NCI-H82 (cell line): ENCODE results near the gene MAD1L1.

Experiments used
- DNase-seq: peaks from one replicate; lab custom pipeline; 2025; lab: John Stamatoyannopoulos, UW

MAD1L1 gene

GRCh38 chr7:2140216-2141020 lies 92.3 kb downstream of the MAD1L1 start:
- no peak for DNase-seq

DNA sequence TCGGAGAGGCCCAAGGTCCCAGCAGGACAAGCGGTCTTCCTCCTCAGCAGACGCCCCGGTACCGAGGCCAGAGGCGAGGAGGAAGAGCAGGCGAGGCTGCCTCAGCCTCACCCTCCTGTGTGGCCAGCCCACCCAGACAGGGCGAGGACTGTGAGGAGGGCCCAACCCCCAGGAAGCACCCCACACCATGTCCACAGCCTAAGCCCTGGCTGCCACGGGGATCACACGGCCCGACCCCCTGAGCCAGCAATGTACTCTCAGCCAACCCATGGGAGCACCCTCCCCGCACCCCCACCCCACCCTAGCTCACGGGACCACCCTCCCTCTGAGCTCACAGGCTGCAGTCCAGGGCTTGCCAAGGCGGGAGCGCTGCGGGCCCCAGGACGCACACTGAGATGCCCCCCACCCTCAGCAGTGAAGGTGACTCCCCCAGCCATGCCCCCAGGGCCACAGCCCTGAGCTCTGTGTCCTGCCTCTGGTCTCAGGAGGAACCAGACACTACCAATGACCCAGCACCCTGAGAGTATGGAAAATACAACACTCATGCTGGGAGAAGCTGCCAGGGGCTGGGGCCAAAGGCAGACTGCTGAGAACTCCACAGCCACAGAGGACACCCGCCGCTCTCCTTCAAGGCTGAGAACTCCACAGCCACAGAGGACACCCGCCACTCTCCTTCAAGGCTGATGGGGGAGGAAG lies 93.6 kb downstream of the MAD1L1 start:
- DNase-seq: no peak

- no peak for DNase-seq
Measured at GRCh38 chr7:2138146-2138765, 94.5 kb downstream of the MAD1L1 start.

DNA sequence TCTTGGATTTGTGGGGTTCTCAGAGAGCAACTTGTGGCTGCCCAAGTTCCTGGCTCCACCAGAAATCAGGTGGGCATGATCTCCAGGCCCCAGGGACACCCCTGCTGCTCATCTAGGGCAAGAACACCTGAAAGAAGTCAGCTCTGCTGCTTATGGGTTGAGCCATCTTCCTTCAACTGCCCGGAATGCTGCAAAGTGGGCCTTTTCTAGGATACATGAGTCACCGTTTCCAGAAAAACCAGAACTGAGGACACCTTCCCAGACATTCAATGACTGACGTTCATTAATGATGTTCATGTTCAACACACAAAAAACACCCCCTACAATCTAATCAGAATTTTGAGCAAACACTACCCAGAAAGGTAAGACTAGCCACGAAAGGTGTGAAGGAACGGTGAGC lies 98.0 kb downstream of the MAD1L1 start:
- DNase-seq: no peak

DNA sequence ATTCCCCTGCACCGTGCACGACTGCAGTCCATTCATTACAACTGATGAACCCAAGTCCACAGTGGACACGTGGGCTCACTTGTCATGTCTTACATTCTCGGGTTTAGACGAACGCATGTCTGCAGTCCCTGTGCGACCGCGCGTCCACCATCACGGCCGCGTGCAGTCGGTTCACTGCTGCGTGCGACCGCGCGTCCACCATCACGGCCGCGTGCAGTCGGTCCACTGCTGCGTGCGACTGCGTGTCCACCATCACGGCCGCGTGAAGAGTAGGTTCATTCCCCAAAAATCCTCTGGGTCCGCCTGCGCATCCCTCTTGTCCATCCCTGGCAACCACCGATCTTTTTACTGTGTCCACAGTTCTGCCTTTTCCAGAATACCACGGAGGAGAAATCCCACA lies 100.5 kb downstream of the MAD1L1 start:
- DNase-seq: no peak

- DNase-seq: no peak
Measured at GRCh38 chr7:2131800-2132199, 100.9 kb downstream of the MAD1L1 start.

DNA sequence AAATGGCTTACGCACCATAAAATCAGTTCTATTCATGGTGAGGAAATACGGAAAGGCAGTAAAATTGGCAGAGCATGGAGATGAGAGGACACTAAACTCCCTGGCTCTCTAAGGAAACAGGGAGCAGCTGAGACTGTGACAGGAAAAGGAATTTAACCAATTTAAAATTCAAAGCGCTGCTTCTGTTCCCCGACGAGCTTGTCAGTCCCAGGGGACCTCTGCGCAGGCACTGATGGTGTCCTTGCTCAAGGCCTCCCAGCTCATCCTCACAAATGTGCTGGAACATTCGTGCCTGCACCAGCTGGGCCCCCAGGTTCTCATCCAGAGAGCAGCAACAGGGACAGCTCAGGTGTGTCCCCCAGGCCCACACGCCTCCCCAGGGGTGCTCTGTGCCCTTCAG lies 101.4 kb downstream of the MAD1L1 start:
- DNase-seq: no peak

DNA sequence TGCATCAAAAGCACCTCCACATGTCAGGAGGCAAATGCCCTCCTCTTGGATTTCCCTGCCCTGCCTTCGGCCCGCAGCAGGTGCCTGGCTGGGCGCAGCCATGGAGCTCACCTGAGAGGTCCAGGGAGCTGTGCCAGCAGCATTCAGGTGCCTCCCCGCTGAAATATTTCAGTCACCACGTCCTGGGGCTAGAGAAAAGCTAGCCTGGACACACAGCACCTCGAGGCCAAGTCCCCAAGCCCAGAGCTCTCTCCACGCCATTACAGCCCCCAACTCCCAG lies 102.7 kb downstream of the MAD1L1 start:
- DNase-seq: no peak

DNA sequence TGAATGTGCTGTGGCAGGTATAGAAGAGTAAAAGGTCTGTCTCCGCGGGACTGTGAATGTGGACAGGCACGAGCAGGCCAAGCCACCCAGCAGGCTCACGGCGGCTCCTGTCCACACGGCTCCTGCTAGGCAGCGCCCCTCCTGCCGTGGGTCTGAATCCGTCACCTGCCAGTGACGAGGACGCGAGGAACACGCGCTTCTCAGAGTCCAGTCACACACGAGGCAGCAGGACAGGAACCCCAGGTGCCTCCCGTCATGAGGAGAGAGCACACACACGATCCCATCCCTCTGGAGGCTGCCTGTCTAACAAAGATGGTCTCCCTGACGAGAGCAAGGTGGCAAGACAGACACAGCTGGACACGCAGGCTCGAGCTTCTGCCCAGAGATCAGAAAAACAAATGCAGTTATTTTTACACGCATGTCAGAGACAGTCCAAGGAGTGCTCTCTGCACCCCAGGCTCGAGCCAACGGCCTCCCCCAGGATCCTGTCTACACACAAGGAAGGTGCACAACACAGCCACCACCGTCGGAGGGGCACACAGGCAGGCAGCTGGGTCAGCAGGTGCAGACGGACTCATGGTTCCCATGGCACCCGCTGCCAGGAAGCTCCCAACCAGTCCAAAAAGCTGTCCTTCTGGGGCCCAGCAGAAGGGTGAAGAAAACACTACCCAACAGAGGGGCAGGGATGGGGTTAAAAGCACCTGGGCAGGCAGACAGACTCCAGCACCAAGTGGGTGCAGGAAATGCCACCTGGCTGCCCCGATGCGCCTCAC lies 103.2 kb downstream of the MAD1L1 start:
- no peak for DNase-seq

DNA sequence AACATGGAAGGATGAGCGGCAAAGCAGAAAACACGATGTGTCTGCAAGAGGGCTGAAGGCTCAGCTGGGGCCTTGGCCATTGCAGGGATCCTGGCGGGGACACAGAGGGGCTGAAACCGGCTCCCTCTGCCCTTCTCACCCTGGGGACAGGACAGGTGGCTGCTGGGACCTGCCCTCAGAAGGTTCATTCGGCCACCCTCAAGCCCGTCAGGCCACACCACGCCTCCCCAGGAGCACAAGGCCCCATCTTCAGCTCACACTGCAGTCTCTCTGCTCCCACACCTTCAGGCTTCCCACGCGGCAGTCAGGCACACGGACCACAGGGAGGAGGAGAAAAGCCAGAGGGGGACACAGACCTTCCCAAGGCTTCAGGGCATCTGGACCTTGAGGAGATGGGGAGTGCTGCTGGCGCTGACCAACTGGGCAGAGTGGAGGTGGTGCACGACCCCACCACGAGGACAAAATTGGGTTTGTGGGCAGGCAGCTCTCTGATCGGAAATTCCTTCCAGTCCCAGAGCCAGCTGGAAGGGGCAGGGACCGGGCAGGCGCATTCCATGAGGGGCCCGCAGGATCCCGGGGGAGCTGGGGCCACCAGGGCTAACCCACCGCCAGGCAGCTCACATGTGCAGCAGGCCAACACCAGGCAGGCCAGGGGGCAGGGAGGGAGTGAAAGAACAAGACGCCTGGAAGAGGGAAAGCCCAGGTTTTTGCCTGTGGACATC lies 104.0 kb downstream of the MAD1L1 start:
- no peak for DNase-seq

DNA sequence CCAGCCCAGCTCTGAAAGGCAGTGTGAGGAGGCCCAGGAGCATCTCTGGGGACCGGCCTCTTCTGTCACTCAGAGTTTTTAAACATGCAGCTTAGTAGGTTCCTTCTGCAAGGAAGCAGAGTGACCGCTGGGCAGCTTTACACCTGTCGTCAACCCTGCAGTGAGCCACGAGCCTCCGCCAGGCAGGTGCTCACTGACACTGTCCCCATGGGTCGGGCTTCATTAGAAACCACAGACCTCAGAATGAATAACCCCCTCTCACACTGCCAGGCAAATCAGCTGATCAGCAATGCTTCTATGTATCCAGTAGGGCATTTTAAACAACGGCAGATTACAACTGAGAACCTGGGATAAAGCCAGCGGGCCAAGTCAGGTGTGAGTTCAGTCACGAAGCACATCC lies 106.1 kb downstream of the MAD1L1 start:
- DNase-seq: no peak

DNA sequence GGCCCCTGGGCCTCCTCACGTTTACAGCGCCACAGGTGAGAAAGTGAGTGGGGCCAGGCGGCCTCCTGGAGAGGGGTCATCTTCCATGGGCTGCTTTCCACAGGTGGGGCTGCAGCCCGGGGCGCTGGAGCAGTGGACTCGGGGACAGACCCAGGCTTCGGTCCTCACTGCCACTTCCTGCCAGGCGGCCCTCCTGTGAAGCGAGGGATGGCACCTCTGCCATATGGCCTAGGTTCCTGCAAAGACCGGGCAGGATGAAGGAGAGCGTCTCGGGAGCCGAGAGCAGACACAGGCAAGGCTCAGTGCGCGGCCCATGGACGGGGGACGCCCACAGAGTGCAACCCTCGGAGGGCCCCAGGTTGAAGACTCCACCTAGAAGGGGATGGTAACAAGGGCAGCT lies 106.8 kb downstream of the MAD1L1 start:
- DNase-seq: no peak

DNA sequence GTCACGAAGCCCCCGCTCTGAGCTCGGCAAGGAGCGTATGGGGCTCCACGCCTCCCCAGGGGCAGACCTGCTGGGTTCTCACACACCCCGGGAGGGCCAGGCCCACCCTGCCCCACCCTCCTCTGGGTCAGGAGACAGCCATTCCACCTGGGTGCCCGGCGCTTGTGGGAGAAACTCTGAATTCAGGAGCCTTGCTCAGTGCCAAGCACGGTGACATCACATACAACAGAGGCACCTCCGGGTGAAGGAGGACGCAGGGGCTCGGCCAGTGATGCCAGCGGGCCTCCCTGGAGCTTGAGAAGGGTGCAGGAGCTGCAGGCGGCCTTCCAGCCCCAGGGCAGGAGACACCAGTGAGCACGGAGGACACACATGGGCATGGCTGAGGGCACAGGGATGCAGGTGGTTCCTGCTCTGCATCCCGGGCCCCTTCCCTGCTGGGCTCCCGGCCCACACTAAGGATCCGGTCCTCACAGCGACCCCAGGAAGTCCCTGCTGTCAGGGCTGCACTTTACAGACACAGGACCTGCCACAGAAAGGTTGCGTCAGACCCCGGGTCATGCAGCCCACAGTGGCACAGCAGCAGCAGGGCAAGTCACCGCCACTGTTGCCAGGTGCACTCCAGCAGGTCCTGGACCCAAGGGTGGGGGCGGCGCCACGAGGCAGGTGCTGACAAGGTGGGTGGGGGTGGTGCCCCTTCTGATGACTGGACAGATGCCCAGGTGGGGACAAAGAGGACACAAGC lies 108.0 kb downstream of the MAD1L1 start:
- no peak for DNase-seq

- no peak for DNase-seq
Measured at GRCh38 chr7:2123916-2124315, 108.8 kb downstream of the MAD1L1 start.

DNA sequence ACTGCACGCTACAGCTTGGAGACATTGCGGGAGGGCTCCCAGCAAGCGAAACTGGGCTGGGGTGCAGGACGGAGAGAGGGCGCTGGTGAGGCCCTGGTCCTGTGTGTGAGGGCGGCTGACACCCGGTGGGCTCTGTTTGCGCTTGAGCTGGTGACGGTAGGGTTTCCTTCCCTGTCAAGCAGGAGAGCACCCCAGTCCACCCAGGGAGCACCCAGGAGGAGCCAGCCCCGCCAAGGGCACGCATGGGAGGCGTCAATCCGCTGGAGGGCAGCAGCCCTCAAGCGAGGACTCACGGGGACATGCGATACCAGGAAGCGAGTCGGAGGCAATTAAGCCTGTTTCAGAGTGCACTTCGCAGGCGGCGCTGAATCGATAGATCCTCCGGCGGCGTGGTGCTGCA lies 109.4 kb downstream of the MAD1L1 start:
- no peak for DNase-seq

- DNase-seq: no peak
Measured at GRCh38 chr7:2122651-2123050, 110.1 kb downstream of the MAD1L1 start.

GRCh38 chr7:2120841-2121830 lies 111.6 kb downstream of the MAD1L1 start:
- DNase-seq: no peak

GRCh38 chr7:2120251-2120660 lies 112.5 kb downstream of the MAD1L1 start:
- no peak for DNase-seq

DNA sequence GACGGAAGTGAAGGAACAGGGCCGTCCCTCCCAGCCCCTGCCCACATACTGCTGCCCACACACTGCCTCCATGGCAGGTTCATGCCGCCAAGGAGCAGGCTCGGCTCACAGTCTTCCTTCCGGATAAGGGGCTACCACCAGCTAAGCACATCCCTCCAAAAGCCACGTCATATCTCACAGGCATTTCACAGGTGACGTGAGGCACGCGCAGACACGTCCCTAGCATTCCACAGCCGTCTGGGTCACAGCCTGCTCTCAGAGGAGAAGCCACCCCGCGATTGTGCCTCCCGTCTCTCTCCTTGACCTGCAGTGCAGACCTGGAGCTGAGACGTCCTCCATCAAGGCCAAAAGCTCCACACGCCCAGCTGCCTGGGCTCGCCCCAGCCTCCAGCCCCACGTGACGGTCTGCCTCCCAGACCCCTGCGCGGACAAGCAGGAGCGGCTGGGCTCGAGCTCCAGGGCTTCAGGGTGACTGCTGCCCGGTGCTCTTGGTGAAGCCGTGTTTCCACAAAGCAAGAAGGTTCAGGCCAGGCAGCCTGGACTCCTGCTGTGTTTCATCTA lies 114.0 kb downstream of the MAD1L1 start:
- DNase-seq: no peak

DNA sequence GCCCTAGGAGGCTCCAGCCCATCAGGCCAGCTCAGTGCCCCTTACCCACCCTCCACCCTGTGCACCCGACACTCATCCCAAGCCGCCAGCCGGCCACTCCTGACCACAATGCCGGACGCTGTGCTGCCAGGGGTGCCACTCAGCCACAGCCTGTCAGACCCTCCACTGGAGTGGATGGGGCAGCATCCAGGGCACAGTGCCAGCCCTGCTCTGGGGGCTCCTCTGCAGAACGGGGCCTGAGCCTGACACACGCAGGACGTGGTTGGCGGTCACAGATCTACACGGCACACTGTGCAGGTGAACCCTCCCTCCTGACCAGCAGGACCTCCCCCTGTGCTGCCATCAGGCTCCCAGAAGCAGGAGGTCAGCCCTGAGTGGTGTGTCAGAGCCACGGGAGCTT lies 114.7 kb downstream of the MAD1L1 start:
- no peak for DNase-seq
